Skeletal muscle cell (primary cell): ENCODE results near the gene KMT2E.
A peak's percentile ranks its signal among the peaks of the same experiment; 100 is the strongest.
"Not testable (repeated sequence)": the region's sequence is repeated elsewhere in the genome, so short reads cannot be mapped to it uniquely, and the experiment has no call there.

Source experiments
- DNase-seq: peaks from one replicate; pipeline ENCODE4 v3.0.0-alpha.2; 2010; ENCODE audit warnings: low read depth
- H3K4me3 ChIP-seq: 2 replicates; pipeline ENCODE4 v1.5.1; 2011; ENCODE audit warnings: low read depth, mild to moderate bottlenecking, control low read depth, low read length, moderate library complexity

The KMT2E gene, protein sequence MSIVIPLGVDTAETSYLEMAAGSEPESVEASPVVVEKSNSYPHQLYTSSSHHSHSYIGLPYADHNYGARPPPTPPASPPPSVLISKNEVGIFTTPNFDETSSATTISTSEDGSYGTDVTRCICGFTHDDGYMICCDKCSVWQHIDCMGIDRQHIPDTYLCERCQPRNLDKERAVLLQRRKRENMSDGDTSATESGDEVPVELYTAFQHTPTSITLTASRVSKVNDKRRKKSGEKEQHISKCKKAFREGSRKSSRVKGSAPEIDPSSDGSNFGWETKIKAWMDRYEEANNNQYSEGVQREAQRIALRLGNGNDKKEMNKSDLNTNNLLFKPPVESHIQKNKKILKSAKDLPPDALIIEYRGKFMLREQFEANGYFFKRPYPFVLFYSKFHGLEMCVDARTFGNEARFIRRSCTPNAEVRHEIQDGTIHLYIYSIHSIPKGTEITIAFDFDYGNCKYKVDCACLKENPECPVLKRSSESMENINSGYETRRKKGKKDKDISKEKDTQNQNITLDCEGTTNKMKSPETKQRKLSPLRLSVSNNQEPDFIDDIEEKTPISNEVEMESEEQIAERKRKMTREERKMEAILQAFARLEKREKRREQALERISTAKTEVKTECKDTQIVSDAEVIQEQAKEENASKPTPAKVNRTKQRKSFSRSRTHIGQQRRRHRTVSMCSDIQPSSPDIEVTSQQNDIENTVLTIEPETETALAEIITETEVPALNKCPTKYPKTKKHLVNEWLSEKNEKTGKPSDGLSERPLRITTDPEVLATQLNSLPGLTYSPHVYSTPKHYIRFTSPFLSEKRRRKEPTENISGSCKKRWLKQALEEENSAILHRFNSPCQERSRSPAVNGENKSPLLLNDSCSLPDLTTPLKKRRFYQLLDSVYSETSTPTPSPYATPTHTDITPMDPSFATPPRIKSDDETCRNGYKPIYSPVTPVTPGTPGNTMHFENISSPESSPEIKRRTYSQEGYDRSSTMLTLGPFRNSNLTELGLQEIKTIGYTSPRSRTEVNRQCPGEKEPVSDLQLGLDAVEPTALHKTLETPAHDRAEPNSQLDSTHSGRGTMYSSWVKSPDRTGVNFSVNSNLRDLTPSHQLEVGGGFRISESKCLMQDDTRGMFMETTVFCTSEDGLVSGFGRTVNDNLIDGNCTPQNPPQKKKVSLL (N-terminal part only)

GRCh38 chr7:105013816-105014692 lies at the start of gene KMT2E:
Gene KMT2E, plus strand, starts transcription at chr7:105014205. Its CDS starts 26,748 bp downstream, at chr7:105040953.
- H3K4me3 ChIP-seq = peak within 1 kb of the TSS; percentile 86
- DNase-seq = peak; percentile 36

GRCh38 chr7:104964626-104965236 lies 49.3 kb upstream of the KMT2E start:
- no peak for DNase-seq
- H3K4me3 ChIP-seq = no peak overlapping the region

- H3K4me3 ChIP-seq = no peak overlapping the region
Measured at GRCh38 chr7:104966022-104966421, 48.0 kb upstream of the KMT2E start.

GRCh38 chr7:104967088-104967487 lies 46.9 kb upstream of the KMT2E start:
- no peak overlapping the region for H3K4me3 ChIP-seq
- no peak for DNase-seq

More at GRCh38 chr7:104966022-104966421, 48.0 kb upstream of the KMT2E start:
- DNase-seq = no peak

DNA sequence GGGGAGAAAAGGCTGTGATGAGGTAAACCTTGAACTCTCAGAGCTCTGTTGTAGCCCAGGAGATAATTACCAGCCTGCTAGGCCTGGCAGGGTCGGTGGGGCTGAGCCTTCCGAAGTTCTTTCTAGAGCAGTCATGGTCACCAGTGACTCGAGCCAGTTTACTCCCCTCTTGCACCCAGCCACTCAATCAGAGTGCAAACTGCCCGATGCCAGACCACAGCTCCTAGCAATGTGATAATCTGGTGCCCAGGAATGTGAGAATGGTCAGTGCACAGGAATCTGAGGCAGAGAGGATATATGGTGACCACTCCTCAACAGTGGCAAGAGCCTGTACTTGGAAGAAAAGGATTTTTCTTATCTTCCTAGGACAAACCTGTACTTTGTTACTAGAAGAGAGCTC lies 46.4 kb upstream of the KMT2E start:
- no peak overlapping the region for H3K4me3 ChIP-seq
- DNase-seq = no peak

DNA sequence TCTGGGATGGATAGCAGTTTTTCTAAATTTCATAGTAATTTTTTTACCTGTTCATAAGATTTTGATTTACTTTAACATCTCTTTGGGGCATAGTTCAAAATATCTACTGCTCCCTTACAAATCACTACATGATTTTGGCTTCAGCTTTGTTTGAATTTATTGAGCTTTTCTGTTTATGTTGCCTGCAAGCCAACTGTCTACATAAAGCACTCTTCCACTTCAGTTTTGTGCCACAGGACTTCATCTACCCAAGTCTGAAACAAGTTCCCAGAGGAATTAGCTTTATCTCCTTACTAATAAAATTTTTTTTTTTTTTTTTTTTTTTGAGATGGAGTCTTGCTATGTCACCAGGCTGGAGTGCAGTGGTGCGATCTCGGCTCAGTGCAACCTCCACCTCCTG lies 45.4 kb upstream of the KMT2E start:
- no peak for DNase-seq
- no peak overlapping the region for H3K4me3 ChIP-seq

DNA sequence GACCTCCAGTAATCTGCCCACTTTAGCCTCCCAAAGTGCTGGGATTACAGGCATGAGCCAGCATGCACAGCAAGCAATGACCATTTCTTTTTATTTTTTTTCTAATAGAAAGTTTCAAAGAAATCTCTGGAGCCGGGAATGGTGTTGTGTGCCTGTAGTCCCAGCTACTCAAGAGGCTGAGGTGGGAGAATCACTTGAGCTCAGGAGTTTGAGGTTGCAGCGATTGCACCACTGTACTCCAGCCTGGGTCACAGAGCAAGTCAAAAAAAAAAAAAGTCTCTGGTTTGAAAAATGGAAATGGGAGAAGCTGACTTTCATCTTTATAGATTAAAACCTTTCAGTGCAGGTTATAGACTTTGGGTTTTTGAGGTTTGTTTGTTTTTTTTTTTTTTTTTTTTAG lies 44.8 kb upstream of the KMT2E start:
- no peak overlapping the region for H3K4me3 ChIP-seq

DNA sequence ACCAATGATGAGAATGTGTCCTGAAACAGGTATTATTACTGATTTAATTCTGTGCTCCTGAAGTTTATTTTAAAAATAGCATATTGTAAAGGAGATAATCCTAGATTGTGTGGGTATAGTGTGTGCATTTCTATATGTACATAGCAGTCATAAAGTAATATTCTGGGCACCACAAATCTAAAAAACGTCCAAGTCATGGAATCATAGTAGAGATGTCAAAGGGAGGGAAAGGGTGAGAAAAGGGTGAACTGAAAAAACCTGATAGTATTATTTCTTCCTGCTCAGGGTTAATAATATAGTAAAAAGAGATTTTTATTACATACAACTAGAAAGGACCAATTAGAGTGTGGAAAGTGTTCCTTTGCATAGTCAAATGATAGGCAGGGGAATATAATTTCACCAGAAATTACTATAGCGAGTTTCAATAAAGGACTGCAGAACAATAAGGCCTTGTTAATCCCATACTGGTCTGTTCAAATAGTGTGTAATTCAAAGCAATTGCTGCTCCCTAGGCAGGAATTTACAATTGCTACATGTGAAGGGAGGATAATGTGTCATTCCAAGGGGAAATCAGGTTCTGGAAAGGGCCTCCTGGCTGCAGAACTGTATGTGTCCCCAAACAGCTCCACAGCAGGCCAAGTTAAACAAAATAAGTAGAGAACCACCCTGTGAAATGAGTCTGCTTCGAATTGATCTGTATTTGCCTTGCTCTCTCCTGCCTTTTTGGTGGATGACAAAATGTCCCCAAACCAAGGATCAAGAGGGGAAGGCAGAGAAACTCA lies 42.5 kb upstream of the KMT2E start:
- no peak overlapping the region for H3K4me3 ChIP-seq
- no peak for DNase-seq

More for the DNA sequence above, 44.8 kb upstream of the KMT2E start:
- no peak for DNase-seq

DNA sequence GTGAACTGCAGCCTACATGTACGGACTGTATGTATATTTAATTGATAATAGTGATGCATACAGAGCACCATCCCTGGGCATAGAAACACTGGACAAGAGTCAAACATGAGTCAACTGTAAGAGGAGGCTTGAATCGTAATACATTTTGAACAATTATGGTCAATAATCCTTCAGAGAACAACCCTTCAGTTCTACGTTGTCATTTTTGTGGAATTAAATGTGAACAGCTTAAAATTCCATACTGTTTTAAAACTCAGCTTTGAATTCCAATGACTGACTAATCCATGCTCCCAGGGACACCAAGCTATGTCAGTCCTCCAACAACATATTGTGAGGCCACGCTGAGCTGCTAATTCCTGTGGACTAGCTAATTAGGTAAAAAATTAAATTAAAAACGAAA lies 41.5 kb upstream of the KMT2E start:
- H3K4me3 ChIP-seq = no peak overlapping the region
- no peak for DNase-seq

DNA sequence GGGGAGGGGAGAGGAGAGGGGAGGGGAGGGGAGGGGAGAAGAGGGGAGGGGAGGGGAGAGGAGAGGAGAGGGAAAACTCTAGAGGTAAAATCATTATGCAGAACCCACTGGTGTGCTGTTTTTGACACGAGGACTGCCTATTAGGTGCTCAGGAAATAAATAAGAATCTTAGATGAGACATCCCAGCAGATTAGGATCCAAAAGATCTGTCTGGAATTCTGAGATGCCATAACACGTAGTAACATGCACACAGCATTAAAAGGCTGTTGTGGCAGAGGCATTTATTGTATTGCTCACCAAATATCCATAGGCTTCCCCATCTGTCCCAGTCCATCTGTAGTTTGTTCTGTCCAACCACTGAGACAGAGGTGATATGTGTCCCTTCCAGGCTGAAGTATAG lies 40.8 kb upstream of the KMT2E start:
- H3K4me3 ChIP-seq = no peak overlapping the region
- no peak for DNase-seq

GRCh38 chr7:104973909-104974415 lies 40.0 kb upstream of the KMT2E start:
- H3K4me3 ChIP-seq = no peak overlapping the region
- peak; percentile 67 for DNase-seq

- not testable (repeated sequence) for H3K4me3 ChIP-seq, DNase-seq
Measured at GRCh38 chr7:104975553-104975952, 38.5 kb upstream of the KMT2E start.

- no peak overlapping the region for H3K4me3 ChIP-seq
Measured at GRCh38 chr7:104976966-104977636, 36.9 kb upstream of the KMT2E start.

DNA sequence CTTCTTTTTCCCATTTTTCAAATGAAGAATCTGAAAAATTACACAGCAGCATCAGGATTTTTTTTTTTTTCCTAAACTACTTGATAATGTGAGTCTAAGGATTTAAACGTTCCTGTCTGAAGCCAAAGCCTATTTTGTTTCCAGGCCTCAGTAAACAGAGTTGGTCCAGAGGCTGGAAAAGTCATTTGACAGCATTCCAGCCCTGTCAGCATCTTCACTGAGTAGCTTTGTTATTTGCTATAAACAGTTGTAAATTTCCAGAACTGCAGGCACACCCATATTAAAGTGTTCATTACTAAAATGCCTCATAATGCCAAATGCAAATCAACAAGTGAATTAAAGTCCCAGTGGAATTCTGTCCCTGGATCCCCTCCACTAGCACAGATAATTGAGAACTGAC lies 35.5 kb upstream of the KMT2E start:
- no peak for DNase-seq
- H3K4me3 ChIP-seq = no peak overlapping the region

More at GRCh38 chr7:104976966-104977636, 36.9 kb upstream of the KMT2E start:
- DNase-seq = no peak

DNA sequence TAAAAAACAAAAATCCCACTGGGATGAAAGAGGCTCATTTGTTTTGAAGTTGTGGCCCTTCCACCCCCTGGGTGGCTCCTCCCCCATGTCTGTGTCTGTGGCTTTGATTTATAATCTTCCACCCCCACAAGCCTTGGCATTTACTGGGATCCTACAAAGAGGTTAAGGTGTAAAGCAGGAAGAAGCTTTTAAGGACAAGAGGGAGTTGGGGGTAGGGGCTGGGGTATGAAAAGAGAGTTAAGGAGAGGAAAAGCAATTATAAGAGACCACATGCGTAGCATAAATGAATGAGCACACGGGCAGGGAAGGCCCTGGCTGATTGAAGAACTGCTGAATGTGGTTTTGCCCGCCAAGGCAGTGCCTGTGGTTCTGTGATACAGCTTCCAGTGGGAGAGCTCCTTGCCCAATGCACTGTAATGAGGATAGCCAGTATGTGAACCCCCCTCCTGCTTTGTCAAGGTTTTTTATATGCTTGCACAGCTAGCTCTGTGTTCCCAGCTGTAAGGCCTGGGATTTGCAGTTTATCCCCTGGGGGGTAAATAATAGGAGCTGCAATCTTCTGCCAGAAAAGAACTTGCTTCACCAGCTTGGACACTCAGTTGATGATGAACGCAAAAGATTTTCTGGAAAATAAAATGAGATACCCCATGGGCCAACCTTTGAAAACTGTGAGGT lies 34.7 kb upstream of the KMT2E start:
- no peak overlapping the region for H3K4me3 ChIP-seq
- peak; percentile 93 for DNase-seq

DNA sequence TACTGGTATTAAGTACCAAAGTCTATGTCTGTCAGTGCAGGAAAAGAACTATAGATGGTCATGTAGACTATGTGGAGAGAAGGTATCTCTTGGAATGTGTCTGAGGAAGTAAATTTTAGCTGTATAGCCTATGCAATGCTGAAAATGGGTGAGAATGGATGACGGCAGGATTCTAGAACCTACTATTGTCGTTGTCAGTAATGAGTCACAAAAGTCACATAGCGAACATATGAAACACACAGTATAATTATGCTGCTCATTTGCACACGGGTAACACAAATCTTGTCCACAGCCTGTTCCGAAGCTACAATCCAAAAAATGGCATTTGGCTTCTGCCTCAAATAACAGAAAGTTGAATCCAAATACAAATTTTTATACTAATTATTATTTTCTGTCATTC lies 33.6 kb upstream of the KMT2E start:
- no peak for DNase-seq
- no peak overlapping the region for H3K4me3 ChIP-seq
